Measurements from ENCODE around the gene MVP. TPM values are rescaled to one million over a fixed set of nuclear protein-coding genes. Genes with fewer than 3 reads are reported as not detected.

The MVP gene
- total RNA-seq, 1 donor from 2014 or later = 150 TPM

GRCh38 chr16:29897333-29897732 lies 77.1 kb downstream of the MVP start:
- H3K27ac Mint-ChIP-seq (ENCODE audit: unreplicated experiment) = no peak overlapping the region
- no peak overlapping the region for H3K4me3 Mint-ChIP-seq (ENCODE audit: unreplicated experiment)
- no peaks in the 10 kb centered on the region for H3K36me3 Mint-ChIP-seq (ENCODE audit: unreplicated experiment)
- no peak for TF ChIP-seq CTCF (IDR thresholded peaks at IDR 0.05)
- peaks cover 17% of the 10 kb centered on the region for H3K4me1 Mint-ChIP-seq (ENCODE audit: unreplicated experiment)
- no peak for DNase-seq (ENCODE audit: extremely low spot score, unreplicated experiment)
- peaks cover 19% of the 10 kb centered on the region for H3K27me3 Mint-ChIP-seq (ENCODE audit: unreplicated experiment)
- no peaks in the 10 kb centered on the region for H3K9me3 Mint-ChIP-seq (ENCODE audit: unreplicated experiment)

Other genes starting within 250 kb of the MVP start
- gene SPN, start 157.2 kb upstream of the MVP start, total RNA-seq = not detected in 2 replicates
- 23.5 and 30.1 TPM in 2 replicates for gene QPRT, start 141.3 kb upstream of the MVP start, total RNA-seq
- not detected in 2 replicates for gene C16orf54, start 74.5 kb upstream of the MVP start, total RNA-seq
- not detected in 2 replicates for gene ZG16, start 42.2 kb upstream of the MVP start, total RNA-seq
- gene KIF22, start 29.7 kb upstream of the MVP start, total RNA-seq = 20.0 and 23.0 TPM in 2 replicates
- gene MAZ, start 13.9 kb upstream of the MVP start, total RNA-seq = 304 and 305 TPM in 2 replicates
- 8.8 and 13.4 TPM in 2 replicates for gene PRRT2, start 8.3 kb upstream of the MVP start, total RNA-seq
- gene PAGR1, start 4.3 kb upstream of the MVP start, total RNA-seq = 26.4 and 29.1 TPM in 2 replicates
- 104 and 108 TPM in 2 replicates for gene CDIPT, start 42.8 kb downstream of the MVP start, total RNA-seq
- 17.6 and 19.3 TPM in 2 replicates for gene SEZ6L2, start 79.1 kb downstream of the MVP start, total RNA-seq
- 1.0 and 1.2 TPM in 2 replicates for gene ASPHD1, start 80.0 kb downstream of the MVP start, total RNA-seq
- gene KCTD13, start 105.8 kb downstream of the MVP start, total RNA-seq = 20.5 and 22.3 TPM in 2 replicates
- gene TMEM219, start 141.6 kb downstream of the MVP start, total RNA-seq = 119 and 139 TPM in 2 replicates
- 44.4 and 48.8 TPM in 2 replicates for gene TAOK2, start 153.4 kb downstream of the MVP start, total RNA-seq
- gene HIRIP3, start 175.2 kb downstream of the MVP start, total RNA-seq = 11.5 and 12.5 TPM in 2 replicates
- 72.4 and 77.0 TPM in 2 replicates for gene INO80E, start 175.8 kb downstream of the MVP start, total RNA-seq
- 1.3 TPM in 2 replicates for gene DOC2A, start 190.6 kb downstream of the MVP start, total RNA-seq
- gene C16orf92, start 202.7 kb downstream of the MVP start, total RNA-seq = not detected in 2 replicates
- gene TLCD3B, start 210.8 kb downstream of the MVP start, total RNA-seq = 0.32 and 0.52 TPM in 2 replicates
- gene ALDOA, start 245.3 kb downstream of the MVP start, total RNA-seq = 750 and 765 TPM in 2 replicates

Data from osteocyte (in vitro differentiated cells).